Spinal cord (tissue), 10 donors: ENCODE results near the gene TLE5. TPM values are rescaled to one million over a fixed set of nuclear protein-coding genes. Genes with fewer than 3 reads are reported as not detected.
"Not testable (repeated sequence)": the region's sequence is repeated elsewhere in the genome, so short reads cannot be mapped to it uniquely, and the experiment has no call there.

Experiments used
- DNase-seq, 6 donors: peaks; one replicate each; pipeline versions ENCODE4 v3.0.0 to v3.0.0-alpha.2; 2013 to 2015; ENCODE audit warnings: low spot score in 6 of 6, low read depth in 4 of 6
- H3K27ac ChIP-seq: one replicate; pipeline ENCODE4 v1.5.1; 2013; ENCODE audit warnings: low read depth, low read length, control low read depth
- H3K27me3 ChIP-seq: one replicate; pipeline ENCODE4 v1.6.1; 2013; ENCODE audit warnings: low read length; ENCODE audit not compliant: control insufficient read depth, insufficient read depth
- H3K36me3 ChIP-seq: one replicate; pipeline ENCODE4 v1.6.1; 2013; ENCODE audit warnings: low read length; ENCODE audit not compliant: control insufficient read depth, insufficient read depth
- H3K4me1 ChIP-seq: one replicate; pipeline ENCODE4 v1.6.1; 2013; ENCODE audit warnings: low read length; ENCODE audit not compliant: control insufficient read depth, insufficient read depth
- H3K4me3 ChIP-seq: one replicate; pipeline ENCODE4 v1.5.1; 2013; ENCODE audit warnings: low read depth, low read length, control low read depth
- H3K9me3 ChIP-seq: one replicate; pipeline ENCODE4 v1.6.1; 2013; ENCODE audit warnings: low read length; ENCODE audit not compliant: control insufficient read depth, insufficient read depth
- WGBS: methylation state at CpG from one replicate; pipeline ENCODE4 v1.1.5; 2013; ENCODE audit warnings: missing lambda C conversion rate; ENCODE audit not compliant: insufficient coverage; 5-methylcytosine and 5-hydroxymethylcytosine counted together
- polyA plus RNA-seq, 2 donors: library from polyadenylated mRNA; unstranded; fragments of 120-200 nt; gene quantifications; one replicate each; pipeline ENCODE4 v1.2.1, GENCODE V29; 2013; ENCODE audit not compliant: insufficient read length in 2 of 2
- total RNA-seq, 2 donors: library from RNA; depleted of rRNA in 1 of 2; stranded (reverse); fragments of 120-200 nt in 1 of 2; fragments of >200 nt in 1 of 2; gene quantifications; one replicate each; pipeline versions ENCODE4 v1.2.3 to v1.2.4, GENCODE V29; 2013 to 2014
- donor health status: healthy.

The TLE5 gene
- total and polyA plus RNA-seq, 4 donors, result 124 to 1,010 (median 578) TPM

GRCh38 chr19:3097442-3097871 is 35.2 kb upstream of the TLE5 start:
- 90% methylated on average over 22 of the region's 24 CpGs for WGBS

DNA sequence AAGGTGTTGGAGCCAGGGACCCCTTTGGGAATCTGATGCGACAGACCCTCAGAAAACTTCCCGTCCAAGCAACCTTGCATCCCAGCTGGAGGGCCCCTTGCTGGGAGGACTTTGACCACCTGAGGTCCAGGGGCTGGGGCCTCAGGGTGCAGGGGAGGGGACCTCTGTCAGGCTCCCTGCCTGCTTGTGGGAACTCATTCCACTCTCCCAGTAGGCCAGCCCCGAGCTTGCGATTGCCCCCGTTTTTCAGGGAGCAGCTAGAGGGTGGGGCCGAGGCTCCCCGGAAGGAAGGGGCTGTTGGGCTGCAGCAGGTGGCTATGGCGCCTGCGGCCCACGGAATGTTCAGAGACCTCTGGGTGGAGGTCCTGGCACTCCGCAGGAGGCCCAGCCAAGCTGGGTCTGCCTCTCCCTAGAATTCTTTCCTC is 34.6 kb upstream of the TLE5 start:
- Histone ChIP-seq H3K27ac (no peak overlapping the region), H3K36me3 (peaks cover 53% of the 10 kb centered on the region), H3K9me3 (no peaks in the 10 kb centered on the region), H3K27me3 (no peaks in the 10 kb centered on the region), H3K4me1 (peaks cover 62% of the 10 kb centered on the region), H3K4me3 (no peak overlapping the region)
- no peak for DNase-seq
- WGBS, result 57% methylated on average over 8 of the region's 11 CpGs

More at GRCh38 chr19:3097442-3097871, 35.2 kb upstream of the TLE5 start:
- H3K4me1 ChIP-seq, result peaks cover 62% of the 10 kb centered on the region
- no peak for DNase-seq
- no peak overlapping the region for H3K4me3 ChIP-seq
- H3K9me3 ChIP-seq, result no peaks in the 10 kb centered on the region
- H3K27me3 ChIP-seq, result no peaks in the 10 kb centered on the region
- peaks cover 57% of the 10 kb centered on the region for H3K36me3 ChIP-seq
- H3K27ac ChIP-seq, result no peak overlapping the region

DNA sequence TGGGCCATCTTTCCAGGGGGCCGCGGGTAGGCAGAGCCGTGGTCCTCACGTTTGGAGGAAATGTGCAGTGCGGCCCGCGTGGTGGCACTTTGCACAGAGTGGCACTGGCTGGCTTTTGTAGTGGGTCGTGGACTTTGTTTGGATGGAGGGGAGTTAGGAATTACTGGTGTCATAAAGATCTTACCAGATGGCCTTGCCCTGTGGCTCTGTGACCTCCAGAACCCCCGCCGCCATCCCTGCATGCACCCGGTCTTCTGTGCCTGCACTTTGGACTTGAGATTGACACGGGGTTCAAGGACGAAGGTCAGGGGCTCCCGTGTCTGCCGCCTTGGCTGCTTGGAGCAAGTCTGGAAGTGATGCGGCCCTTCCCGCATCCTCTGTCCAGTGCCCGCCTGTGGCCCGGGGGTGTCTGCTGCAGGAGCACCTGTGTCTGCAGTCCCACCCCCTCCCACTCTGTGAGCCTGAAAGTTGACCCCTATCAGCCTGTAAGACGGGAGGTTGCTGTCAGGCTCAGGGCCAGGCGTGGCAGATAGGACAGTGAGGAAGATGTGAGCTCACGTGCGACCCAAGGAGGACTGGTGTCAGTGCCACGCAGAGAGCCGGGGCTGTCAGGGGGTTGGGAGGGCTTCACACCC is 34.1 kb upstream of the TLE5 start:
- Histone ChIP-seq H3K27ac (no peak overlapping the region), H3K4me3 (peak overlapping the region; percentile 68)
- WGBS, result 57% methylated on average over 24 of the region's 25 CpGs

DNA sequence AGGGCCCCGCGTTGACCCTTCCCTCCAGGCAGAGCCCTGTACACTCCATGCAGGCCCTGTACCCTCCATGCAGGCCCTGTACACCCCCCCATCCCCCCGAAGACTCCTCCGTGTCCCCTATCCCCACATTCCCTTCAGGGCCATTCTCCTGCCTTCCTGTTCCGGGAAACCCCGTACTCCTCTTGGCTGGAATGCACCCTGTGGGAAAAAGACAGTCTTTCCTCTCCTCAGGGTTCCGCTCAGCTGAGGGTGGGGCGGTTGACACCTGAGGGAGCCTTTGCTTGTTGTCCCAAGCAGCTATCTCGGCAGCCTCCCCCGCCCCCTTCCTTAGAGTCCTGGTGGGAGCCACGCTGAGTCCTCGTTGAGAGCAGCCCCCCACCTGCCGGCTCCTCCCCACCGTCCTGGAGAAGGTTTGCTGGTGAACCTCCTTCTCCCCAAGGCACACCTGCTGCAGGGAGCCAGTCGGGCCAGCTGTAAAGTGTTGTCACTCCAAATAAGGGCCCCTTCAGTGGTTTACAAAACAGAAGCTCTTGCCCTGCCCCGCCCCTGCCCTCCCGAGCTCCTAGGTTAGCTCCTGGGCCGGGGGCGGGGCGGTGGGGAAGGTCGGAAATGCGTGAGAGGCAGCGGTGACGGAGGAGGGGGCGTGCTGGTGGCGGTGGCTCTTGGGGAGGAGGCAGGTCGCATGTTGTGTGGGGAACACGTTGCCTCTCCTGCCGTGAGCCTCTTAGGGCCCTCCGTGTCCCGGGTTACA is 33.3 kb upstream of the TLE5 start:
- H3K4me3 ChIP-seq, result peak overlapping the region; percentile 68
- peaks cover 61% of the 10 kb centered on the region for H3K4me1 ChIP-seq
- DNase-seq, result no peak
- no peak overlapping the region for H3K27ac ChIP-seq
- H3K9me3 ChIP-seq, result no peaks in the 10 kb centered on the region
- H3K36me3 ChIP-seq, result peaks cover 45% of the 10 kb centered on the region
- WGBS, result 6% methylated on average over 29 of the region's 31 CpGs
- no peaks in the 10 kb centered on the region for H3K27me3 ChIP-seq

More for the DNA sequence above, 34.1 kb upstream of the TLE5 start:
- Histone ChIP-seq H3K36me3 (peaks cover 53% of the 10 kb centered on the region), H3K27me3 (no peaks in the 10 kb centered on the region), H3K9me3 (no peaks in the 10 kb centered on the region), H3K4me1 (peaks cover 62% of the 10 kb centered on the region)
- DNase-seq, result no peak

DNA sequence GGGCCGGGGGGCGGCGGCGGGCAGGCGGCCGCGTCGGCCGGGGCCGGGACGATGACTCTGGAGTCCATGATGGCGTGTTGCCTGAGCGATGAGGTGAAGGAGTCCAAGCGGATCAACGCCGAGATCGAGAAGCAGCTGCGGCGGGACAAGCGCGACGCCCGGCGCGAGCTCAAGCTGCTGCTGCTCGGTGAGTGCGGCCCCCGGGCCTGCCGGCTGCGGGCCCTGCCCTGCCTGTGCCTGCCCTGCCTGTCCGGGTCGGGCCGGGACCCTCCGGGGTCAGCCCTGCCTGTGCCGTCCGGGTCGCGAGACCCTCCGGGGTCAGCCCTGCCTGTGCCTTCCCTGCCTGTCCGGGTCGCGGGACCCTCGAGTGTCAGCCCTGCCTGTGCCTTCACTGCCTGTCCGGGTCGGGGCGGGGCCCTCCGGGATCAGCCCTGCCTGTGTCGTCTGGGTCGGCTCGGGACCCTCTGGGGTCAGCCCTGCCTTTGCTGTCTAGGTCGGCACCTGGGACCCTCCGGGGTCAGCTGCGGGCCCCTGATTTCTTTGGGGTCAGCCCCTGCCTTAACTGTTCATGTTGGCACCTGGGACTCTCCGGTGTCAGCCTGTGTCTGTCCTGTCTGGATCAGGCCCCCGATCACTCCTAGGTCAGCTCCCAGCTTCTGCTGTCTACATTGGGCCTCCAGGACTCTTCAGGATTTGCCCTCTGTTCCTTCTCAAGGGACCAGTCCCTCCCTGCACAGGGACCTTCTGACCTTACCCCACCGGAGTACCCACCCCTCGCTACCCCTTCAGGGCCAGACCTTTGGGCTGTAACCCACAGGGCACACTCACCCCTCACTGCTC is 32.5 kb upstream of the TLE5 start:
- Histone ChIP-seq H3K4me3 (peak overlapping the region; percentile 68), H3K27me3 (no peaks in the 10 kb centered on the region), H3K9me3 (no peaks in the 10 kb centered on the region), H3K36me3 (peaks cover 37% of the 10 kb centered on the region), H3K27ac (no peak overlapping the region), H3K4me1 (peaks cover 53% of the 10 kb centered on the region)
- WGBS, result 2% methylated on average over 57 of the region's 57 CpGs
- DNase-seq, result peak in 2 of 6 donors; percentile 17 to 42

DNA sequence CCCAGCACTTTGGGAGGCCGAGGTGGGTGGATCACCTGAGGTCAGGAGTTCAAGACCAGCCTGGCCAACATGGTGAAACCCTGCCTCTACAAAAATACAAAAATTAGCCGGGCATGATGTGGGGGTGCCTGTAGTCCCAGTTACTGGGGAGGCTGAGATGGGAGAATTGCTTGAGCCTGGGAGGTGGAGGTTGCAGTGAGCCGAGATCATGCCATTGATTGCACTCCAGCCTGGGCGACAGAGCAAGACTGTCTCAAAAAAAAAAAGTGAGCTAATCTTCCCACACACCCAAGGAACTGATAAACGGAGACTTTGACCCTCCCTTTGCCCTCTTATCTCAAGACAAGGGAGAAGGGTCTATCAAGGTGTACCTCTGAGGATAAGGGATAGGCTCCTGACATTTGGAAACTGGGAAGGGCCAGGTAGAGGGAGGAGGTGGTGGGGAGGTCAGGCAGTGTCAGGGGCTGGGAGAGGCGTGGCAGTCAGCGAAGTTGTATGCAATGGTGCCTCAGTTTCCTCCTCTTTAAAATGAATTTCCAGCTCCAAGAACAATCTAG is 27.1 kb upstream of the TLE5 start:
- not testable (repeated sequence) for H3K36me3 ChIP-seq, H3K4me1 ChIP-seq, H3K27me3 ChIP-seq, H3K27ac ChIP-seq, H3K4me3 ChIP-seq, DNase-seq, H3K9me3 ChIP-seq
- 40% methylated on average over 1 of the region's 7 CpGs for WGBS

DNA sequence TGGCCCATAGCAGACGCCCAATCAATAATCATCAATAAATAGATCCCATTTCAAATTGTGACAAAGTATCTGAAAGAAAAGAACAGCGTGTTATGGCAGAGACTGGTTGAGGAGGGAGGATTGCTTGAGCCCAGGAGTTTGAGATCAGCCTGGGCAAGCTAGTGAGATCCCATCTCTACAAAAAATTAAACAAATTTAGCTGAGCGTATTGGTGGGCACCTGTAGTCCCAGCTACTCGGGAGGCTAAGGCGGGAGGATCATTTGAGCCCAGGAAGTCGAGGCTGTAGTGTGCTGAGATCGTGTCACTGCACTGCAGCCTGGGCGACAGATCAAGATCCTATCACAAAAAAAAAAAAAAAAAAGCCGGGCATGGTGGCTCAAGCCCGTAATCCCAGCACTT is 25.5 kb upstream of the TLE5 start:
- Histone ChIP-seq H3K27me3 (no peaks in the 10 kb centered on the region), H3K27ac (no peak overlapping the region), H3K4me1 (no peaks in the 10 kb centered on the region), H3K9me3 (no peaks in the 10 kb centered on the region), H3K36me3 (no peaks in the 10 kb centered on the region), H3K4me3 (no peak overlapping the region)
- 95% methylated on average over 4 of the region's 10 CpGs for WGBS
- no peak for DNase-seq

GRCh38 chr19:3084943-3085342 is 22.6 kb upstream of the TLE5 start:
- no peaks in the 10 kb centered on the region for H3K36me3 ChIP-seq
- H3K4me1 ChIP-seq, result no peaks in the 10 kb centered on the region
- 86% methylated on average over 8 of the region's 10 CpGs for WGBS
- no peak for DNase-seq
- H3K27me3 ChIP-seq, result no peaks in the 10 kb centered on the region
- H3K4me3 ChIP-seq, result no peak overlapping the region
- H3K9me3 ChIP-seq, result no peaks in the 10 kb centered on the region
- no peak overlapping the region for H3K27ac ChIP-seq

DNA sequence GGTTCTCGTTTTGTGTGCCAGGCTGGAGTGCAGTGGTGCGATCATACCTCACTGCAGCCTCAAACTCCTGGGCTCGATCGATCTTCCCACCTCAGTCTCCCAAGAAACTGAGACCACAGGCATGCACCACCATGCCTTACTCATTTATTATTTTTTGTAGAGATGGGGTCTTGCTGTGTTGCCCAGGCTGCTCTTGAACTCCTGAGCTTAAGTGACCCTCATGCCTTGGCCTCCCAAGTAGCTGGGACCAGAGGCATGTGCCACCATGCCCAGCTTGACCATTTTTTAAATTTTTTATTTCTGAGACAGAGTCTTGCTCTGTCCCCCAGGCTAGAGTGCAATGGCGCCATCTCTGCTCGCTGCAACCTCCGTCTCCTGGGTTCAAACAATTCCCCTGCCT is 21.7 kb upstream of the TLE5 start:
- WGBS, result 100% methylated on average over 3 of the region's 7 CpGs
- DNase-seq, result no peak
- Histone ChIP-seq H3K36me3 (no peaks in the 10 kb centered on the region), H3K27me3 (no peaks in the 10 kb centered on the region), H3K4me1 (no peaks in the 10 kb centered on the region), H3K27ac (no peak overlapping the region), H3K9me3 (no peaks in the 10 kb centered on the region), H3K4me3 (no peak overlapping the region)
